ENCODE data around the gene MEGF8.

GRCh38 chr19:42389899-42390298 lies 64.5 kb downstream of the MEGF8 start, which contains the start of gene CNFN:
- TF ChIP-seq CTCF (IDR thresholded peaks at IDR 0.05) (no peak), POLR2A (IDR thresholded peaks at IDR 0.05) (no peak)
